GM18868 (cell line): ENCODE measurements around the gene FARP1.

ENCODE experiments used
- ATAC-seq: cut with Tn5 transposase; IDR thresholded peaks from one replicate; pipeline ENCODE4 v1.9.1; 2021; ENCODE audit warnings: mild to moderate bottlenecking, moderate library complexity; ENCODE audit not compliant: unreplicated experiment

Gene FARP1

GRCh38 chr13:98200211-98200878, 57.5 kb downstream of the FARP1 start:
- no peak for ATAC-seq

- no peak for ATAC-seq
Observed at GRCh38 chr13:98201189-98201588, 58.3 kb downstream of the FARP1 start.

- peak; percentile 70 for ATAC-seq
Observed at GRCh38 chr13:98201984-98202383, 59.1 kb downstream of the FARP1 start.

GRCh38 chr13:98203646-98204326, 60.9 kb downstream of the FARP1 start:
- ATAC-seq = no peak

- ATAC-seq = no peak
Observed at GRCh38 chr13:98204546-98204945, 61.7 kb downstream of the FARP1 start.

GRCh38 chr13:98206946-98207345, 64.1 kb downstream of the FARP1 start:
- no peak for ATAC-seq

GRCh38 chr13:98207416-98207815, 64.5 kb downstream of the FARP1 start:
- ATAC-seq = no peak

- ATAC-seq = no peak
Observed at GRCh38 chr13:98208606-98209005, 65.7 kb downstream of the FARP1 start.

- ATAC-seq = no peak
Observed at GRCh38 chr13:98212763-98213162, 69.9 kb downstream of the FARP1 start.

- no peak for ATAC-seq
Observed at GRCh38 chr13:98213354-98213753, 70.5 kb downstream of the FARP1 start.

GRCh38 chr13:98214008-98214643, 71.2 kb downstream of the FARP1 start:
- ATAC-seq = no peak

- no peak for ATAC-seq
Observed at GRCh38 chr13:98214707-98215106, 71.8 kb downstream of the FARP1 start.

GRCh38 chr13:98215508-98215907, 72.6 kb downstream of the FARP1 start:
- ATAC-seq = no peak

- peak; percentile 26 for ATAC-seq
Observed at GRCh38 chr13:98216135-98216565, 73.3 kb downstream of the FARP1 start.

GRCh38 chr13:98216711-98217285, 73.9 kb downstream of the FARP1 start:
- ATAC-seq = peak; percentile 71

GRCh38 chr13:98217597-98217996, 74.7 kb downstream of the FARP1 start:
- ATAC-seq = no peak

- ATAC-seq = no peak
Observed at GRCh38 chr13:98219685-98220084, 76.8 kb downstream of the FARP1 start.

GRCh38 chr13:98220271-98220791, 77.4 kb downstream of the FARP1 start:
- ATAC-seq = no peak

- no peak for ATAC-seq
Observed at GRCh38 chr13:98221234-98221633, 78.3 kb downstream of the FARP1 start.

- no peak for ATAC-seq
Observed at GRCh38 chr13:98222081-98222554, 79.2 kb downstream of the FARP1 start.

GRCh38 chr13:98222816-98223215, 79.9 kb downstream of the FARP1 start:
- no peak for ATAC-seq
